Fibroblast of villous mesenchyme (primary cell): ENCODE data around the gene CEP250. TPM values are rescaled to one million over a fixed set of nuclear protein-coding genes. Genes with fewer than 3 reads are reported as not detected.
"Not testable (repeated sequence)": the region's sequence is repeated elsewhere in the genome, so short reads cannot be mapped to it uniquely, and the experiment has no call there.

Experiments
- DNase-seq: peaks from one replicate; pipeline ENCODE4 v3.0.0-alpha.2; 2010; ENCODE audit warnings: low read depth
- H3K4me3 ChIP-seq: 2 replicates; pipeline ENCODE4 v1.5.1; 2011; ENCODE audit warnings: low read depth, mild to moderate bottlenecking, low read length
- CTCF ChIP-seq: IDR thresholded peaks from 2 replicates; pipeline ENCODE4 v1.5.1; 2012; ENCODE audit warnings: low read depth, mild to moderate bottlenecking, low read length; ENCODE audit not compliant: insufficient read depth
- total RNA-seq: library from RNA; depleted of rRNA; stranded (reverse); fragments of >200 nt; gene quantifications from 2 replicates; pipeline ENCODE4 v1.2.3, GENCODE V29; 2012

The CEP250 gene
- total RNA-seq, 1 donor: 22.0 TPM

DNA sequence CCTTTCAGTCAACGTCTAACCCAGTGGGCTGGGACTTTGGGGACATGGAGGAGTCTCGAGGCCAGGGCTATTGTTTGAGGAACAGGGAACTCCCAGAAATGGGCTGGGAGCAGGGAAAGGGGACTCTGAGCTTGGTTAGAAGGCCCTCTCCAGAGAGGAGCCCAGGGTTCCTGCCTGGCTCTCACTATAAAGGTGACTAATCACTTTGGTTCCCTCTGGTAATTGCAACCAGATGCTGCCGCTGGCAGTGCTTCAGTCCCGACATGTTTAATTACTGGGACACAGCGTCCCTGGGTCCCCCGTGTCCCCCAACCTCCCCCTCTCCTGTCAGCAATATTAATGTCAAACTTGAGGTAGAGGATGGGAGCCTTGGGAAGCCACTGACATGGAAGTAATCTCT is 12.4 kb upstream of the CEP250 start:
- TF ChIP-seq CTCF: no peak
- peak; percentile 70 for DNase-seq
- H3K4me3 ChIP-seq: no peak overlapping the region

GRCh38 chr20:35444226-35444625 is 11.2 kb upstream of the CEP250 start:
- TF ChIP-seq CTCF: no peak
- H3K4me3 ChIP-seq: no peak overlapping the region
- no peak for DNase-seq

DNA sequence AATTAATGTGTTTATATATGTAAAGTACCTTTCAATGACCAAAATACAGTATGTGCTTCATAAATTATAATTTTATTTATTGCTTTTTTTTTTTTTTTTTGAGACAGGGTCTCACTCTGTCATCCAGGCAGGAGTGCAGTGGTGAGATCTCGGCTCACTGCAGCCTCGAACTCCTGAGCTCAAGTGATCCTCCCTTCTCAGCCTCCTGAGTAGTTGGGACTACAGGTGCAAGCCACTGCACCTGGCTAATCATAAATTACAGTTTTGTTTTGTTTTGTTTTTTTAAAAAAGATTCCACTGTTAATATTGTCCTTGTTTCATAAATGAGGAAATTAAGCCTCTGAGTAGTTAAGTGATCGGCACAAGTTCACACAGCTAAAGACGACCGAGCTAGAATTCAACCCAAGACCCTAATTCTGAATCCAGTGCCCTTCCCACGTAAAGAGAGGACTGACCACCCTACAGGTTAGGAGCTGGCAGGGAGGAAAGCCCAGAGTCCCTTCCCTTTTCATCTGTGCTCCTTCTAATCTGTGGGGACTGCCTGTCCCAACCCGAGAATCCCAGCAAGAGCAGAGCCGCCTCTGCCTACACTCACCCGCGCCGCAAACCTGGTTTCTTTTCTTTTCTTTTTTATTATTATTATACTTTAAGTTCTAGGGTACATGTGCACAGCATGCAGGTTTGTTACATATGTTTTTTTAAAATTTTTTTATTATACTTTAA is 8.9 kb upstream of the CEP250 start:
- no peak for DNase-seq
- no peak for TF ChIP-seq CTCF
- H3K4me3 ChIP-seq: peak overlapping the region; percentile 54

GRCh38 chr20:35447082-35447789 is 8.2 kb upstream of the CEP250 start:
- TF ChIP-seq CTCF: peak; percentile 98
- peak; percentile 78 for DNase-seq

DNA sequence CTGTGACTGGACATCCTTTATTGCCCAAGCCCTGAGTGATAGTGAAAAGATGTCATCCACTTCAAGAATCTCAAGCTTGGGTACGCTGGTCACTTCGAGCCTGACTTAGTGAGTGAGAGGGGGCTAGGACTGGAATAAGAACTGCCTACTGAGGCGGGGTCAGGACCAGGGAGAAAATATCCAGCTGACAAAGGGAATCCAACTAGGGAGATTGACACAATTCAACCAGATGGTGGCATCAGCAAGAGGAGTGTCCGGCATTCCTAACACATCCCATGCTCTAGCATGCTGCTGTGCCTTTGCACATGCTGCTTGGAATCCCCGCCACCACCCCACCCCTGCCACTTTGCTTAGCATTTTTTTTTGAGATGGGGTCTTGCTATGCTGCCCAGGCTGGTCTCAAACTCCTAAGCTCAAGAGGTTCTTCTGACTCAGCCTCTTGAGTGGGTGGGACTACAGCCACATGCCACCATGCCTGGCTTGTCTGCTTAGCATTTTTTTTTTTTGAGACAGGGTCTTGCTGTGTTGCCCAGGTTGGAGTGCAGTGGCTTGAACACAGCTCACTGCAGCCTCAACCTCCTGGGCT is 6.5 kb upstream of the CEP250 start:
- H3K4me3 ChIP-seq: no peak overlapping the region
- TF ChIP-seq CTCF: no peak
- no peak for DNase-seq

More at GRCh38 chr20:35447082-35447789, 8.2 kb upstream of the CEP250 start:
- peak overlapping the region; percentile 54 for H3K4me3 ChIP-seq

DNA sequence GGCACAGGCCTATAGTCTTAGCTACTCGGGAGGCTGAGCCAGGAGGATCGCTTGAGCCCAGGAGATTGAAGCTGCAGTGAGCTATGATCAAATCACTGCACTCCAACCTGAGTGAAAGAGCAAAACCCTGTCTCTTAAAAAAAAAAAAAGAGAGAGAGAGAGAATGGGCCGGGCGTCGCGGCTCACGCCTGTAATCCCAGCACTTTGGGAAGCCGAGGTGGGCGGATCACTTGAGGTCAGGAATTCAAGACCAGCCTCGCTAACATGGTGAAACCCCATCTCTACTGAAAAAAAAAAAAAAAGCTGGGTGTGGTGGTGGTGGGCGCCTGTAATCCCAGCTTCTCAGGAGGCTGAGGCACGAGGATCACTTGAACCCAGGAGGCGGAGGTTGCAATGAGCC is 5.5 kb upstream of the CEP250 start:
- not testable (repeated sequence) for DNase-seq

DNA sequence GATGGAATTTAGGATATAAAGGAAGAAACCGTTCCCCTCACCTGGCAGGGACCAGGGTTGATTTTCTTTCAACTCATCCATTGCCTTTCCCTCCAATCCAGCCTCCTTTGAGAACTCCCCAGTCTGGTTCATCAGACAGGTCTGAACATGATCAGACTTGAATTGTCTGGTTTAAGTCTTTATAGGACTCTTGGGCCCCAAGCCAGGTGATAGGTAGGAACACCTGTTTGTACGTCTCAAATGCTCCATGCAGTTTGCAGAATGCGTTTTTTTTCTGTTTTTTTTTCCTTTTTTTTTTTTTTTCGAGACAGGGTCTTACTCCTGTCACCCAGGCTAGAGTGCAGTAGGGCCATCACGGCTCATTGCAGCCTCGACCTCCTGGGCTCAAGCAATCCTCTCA is 4.1 kb upstream of the CEP250 start:
- no peak overlapping the region for H3K4me3 ChIP-seq
- DNase-seq: no peak
- no peak for TF ChIP-seq CTCF

More for the DNA sequence above, 5.5 kb upstream of the CEP250 start:
- H3K4me3 ChIP-seq: not testable (repeated sequence)
